GM15510 (cell line): ENCODE measurements around the gene ATAD3B.

ENCODE experiments used
- POLR2A ChIP-seq: IDR thresholded peaks from 3 replicates; pipeline ENCODE4 v1.6.1; 2011; ENCODE audit warnings: borderline replicate concordance; ENCODE audit not compliant: insufficient read length; ENCODE audit errors: extremely low read depth

ATAD3B gene

GRCh38 chr1:1439546-1440261 lies 31.9 kb upstream of the ATAD3B start:
- no peak for TF ChIP-seq POLR2A

GRCh38 chr1:1440262-1441001 lies 31.1 kb upstream of the ATAD3B start:
- no peak for TF ChIP-seq POLR2A

DNA sequence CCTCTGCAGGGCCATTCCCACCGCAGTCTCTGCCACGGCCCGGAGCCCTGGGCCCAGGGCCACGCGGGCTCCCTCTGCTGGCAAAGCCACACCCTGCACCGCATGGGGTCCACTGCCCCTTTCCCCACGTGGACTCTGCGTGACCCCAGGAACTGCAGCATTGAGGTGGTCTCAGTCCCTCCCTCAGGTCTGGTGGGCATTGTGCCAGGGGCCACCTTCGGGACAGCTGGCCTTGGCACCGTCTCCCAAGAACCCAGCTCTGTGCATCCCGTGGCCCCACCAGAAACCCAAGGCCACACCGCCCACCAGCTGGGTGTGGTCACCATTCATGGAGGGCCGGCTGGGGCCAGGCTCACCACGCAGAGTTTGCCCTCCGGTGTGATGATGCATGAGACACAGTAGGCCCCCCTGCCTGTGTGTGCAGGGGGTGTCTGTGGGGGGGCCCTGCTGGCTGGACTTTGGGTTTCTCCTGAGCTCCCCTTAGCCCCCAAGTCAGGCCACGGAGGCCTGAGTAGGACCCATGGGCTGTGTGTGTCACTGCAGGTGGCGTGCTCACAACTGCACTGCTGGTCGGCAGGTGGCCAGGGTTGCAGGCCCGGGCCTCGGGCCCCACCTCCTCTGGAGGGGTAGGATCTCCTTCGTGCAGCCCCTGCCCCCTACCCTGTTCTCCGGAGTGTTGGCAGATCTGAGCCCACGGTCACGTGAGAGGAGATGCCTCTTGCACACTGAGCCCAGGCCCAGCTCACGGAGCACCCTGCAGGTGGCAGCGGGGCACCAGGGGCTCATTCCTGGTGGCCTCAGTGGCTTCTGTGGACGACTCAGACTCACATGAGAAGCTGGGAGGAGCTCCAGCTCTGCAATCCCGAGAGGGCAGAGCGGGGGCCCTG lies 30.3 kb upstream of the ATAD3B start:
- TF ChIP-seq POLR2A: no peak

- no peak for TF ChIP-seq POLR2A
Observed at GRCh38 chr1:1442069-1442770, 29.3 kb upstream of the ATAD3B start.

DNA sequence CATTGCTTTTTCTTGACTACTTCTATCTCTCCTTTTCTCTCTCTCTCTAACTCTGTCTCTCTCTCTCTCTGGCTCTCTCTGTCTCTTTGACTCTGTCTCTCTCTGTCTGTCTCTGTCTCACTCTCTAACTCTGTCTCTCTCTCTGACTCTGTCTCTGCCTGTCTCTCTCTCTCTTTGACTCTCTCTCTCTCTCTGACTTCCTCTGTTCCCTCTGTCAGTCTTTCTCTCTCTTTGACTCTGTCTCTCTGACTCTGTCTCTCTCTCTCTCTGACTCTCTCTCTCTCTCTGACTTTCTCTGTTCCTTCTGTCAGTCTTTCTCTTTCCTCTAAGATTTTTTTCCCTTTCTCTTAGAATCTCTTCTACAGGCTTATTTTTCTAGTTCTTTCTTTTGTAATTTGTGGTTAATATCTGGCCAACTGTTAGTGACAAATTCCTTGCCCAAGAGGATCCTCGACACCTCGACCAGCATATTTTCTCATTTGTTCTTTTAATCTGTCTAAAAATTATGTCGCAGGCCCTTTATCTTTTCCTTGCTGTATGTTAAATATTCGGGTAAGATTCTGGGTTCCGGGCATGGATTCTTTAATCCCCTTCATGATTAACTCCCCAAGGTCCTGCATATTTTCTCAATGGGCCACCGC lies 22.3 kb upstream of the ATAD3B start, which contains the start of gene ATAD3C:
Gene ATAD3C, plus strand, starts transcription at position 591 of the 641 bp plus-strand sequence. CDS start 995 bp downstream, outside the sequence.
- no peak for TF ChIP-seq POLR2A

GRCh38 chr1:1451696-1452364 lies 19.7 kb upstream of the ATAD3B start:
- TF ChIP-seq POLR2A: no peak

DNA sequence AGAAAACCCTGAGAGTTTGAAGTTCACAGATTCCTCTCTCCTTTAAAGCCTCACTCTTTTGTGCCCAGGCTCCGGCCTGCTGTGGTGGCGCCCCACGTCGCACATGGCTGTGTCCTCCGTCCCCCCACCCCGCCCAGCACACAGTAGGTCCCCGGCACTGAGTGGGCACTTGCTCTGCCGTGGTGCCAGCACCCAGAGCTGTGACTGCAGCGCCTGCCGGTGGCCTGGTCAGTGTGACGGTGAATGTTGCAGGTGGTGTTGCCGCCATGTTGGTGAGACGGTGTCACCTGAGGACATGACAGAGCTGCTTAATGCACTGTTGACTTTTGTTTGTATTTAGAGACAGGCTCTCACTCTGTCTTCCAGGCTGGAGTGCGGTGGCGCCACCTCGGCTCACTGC lies 18.7 kb upstream of the ATAD3B start:
- no peak for TF ChIP-seq POLR2A

- TF ChIP-seq POLR2A: no peak
Observed at GRCh38 chr1:1455366-1455884, 16.1 kb upstream of the ATAD3B start.

- no peak for TF ChIP-seq POLR2A
Observed at GRCh38 chr1:1460540-1461130, 10.9 kb upstream of the ATAD3B start.

- no peak for TF ChIP-seq POLR2A
Observed at GRCh38 chr1:1461721-1462317, 9.7 kb upstream of the ATAD3B start.

GRCh38 chr1:1462318-1462966 lies 9.1 kb upstream of the ATAD3B start:
- TF ChIP-seq POLR2A: no peak

DNA sequence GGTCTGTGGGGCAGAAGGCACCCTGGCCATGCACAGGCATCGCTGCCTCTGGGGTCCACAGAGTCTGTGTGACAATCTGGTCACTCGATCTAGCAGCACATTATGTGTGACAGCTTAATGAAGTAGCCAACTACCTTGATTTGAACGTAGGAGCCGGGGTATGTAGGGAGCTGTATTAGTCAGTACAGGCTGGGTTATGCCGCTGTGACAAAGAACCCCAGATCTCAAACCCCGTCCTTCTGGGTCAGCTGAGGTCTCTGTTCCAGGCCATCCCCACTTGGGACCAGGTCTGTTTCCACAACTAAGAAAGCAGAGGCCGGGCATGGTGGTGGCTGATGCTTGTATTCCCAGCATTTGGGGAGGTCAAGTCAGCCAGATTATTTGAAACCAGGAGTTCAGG lies 8.3 kb upstream of the ATAD3B start:
- no peak for TF ChIP-seq POLR2A
